GM10266 (cell line): ENCODE measurements around the gene ZAP70.

Source experiments
- DNase-seq: peaks from one replicate; pipeline ENCODE4 v3.0.0; 2012; ENCODE audit errors: extremely low spot score
- TF ChIP-seq, protein P1 (sequence below): IDR thresholded peaks from 2 replicates; pipeline ENCODE4 v1.5.1; 2012; ENCODE audit warnings: mild to moderate bottlenecking, low read depth; ENCODE audit not compliant: control insufficient read depth, insufficient read depth; ENCODE audit errors: missing control alignments

The ZAP70 gene

DNA sequence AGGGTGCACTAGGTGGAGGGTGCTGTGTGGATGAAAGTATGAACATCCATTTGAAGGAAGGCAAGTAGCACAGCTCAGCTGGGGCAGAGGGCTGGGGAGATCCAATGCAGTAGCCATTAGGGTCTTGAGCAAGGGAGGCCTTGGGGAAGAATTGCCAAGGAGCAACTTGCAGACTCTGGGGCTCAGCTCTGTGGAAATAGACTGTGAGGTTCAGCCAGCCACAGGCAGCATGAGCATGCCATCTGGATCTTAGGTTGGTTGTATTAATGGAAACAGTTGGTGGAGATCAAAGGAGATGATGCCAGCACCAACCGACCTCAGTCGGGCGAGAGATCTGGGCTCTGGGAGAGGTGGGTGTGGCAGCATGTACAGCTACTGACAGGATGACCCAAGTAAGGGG lies 5.6 kb downstream of the ZAP70 start:
- no peak for DNase-seq
- TF ChIP-seq, protein P1, sequence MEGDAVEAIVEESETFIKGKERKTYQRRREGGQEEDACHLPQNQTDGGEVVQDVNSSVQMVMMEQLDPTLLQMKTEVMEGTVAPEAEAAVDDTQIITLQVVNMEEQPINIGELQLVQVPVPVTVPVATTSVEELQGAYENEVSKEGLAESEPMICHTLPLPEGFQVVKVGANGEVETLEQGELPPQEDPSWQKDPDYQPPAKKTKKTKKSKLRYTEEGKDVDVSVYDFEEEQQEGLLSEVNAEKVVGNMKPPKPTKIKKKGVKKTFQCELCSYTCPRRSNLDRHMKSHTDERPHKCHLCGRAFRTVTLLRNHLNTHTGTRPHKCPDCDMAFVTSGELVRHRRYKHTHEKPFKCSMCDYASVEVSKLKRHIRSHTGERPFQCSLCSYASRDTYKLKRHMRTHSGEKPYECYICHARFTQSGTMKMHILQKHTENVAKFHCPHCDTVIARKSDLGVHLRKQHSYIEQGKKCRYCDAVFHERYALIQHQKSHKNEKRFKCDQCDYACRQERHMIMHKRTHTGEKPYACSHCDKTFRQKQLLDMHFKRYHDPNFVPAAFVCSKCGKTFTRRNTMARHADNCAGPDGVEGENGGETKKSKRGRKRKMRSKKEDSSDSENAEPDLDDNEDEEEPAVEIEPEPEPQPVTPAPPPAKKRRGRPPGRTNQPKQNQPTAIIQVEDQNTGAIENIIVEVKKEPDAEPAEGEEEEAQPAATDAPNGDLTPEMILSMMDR: no peak

DNA sequence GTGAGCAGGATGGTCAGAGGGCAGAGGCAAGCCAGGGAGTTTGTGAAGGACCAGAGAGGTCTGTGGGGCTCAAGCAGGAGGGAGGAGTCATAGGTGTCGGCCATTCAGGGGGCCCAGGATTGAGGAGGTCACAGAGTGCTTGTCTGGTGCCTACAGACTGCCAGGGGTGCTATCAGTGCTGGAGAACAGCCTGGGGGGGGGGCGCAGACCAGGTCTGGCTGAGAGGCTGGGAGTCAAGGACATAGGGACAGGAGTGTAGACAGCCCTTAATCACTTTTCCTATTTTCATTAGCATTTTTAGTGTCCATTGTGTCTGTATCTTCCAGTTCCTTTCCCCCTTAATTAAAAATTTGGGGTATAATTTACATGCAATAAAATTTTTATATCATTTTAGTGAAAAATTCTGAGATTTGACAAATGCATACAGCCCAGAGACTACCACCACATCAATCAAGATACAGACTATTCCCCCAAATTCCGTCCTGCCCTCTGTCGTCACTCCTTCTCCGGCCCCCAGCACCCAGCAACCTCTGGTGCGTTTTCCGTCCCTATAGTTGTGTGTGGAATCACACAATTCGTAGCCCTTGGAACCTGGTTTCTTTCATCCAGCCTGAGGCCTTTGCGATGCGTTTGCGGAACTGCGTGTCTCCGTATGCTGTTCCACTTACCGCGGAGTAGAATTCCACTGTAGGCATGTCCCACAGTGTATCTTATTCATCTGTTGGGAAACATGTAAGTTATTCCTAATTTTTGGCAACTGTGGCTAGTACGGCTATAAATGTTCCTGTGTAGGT lies 6.2 kb downstream of the ZAP70 start:
- TF ChIP-seq, protein P1: no peak
- DNase-seq: no peak

DNA sequence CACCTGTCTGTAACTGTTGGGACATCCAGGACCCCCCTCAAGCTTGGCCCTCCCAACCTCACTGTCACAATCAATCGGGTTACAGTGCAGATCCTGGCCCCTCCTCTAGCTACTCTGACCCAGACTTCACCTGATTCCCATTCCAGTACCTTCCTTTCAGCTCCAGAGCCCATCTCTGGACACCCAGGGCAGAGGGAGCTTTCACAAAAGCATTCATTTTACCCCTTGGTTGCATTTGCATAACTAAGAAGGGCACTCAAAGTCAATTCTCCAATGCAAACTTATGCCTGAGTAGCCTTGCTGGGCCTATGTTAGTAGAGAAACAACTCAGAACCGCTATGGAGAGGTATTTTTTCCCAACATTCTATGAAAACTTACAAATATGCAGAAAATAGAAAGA lies 7.4 kb downstream of the ZAP70 start:
- TF ChIP-seq, protein P1: no peak
- no peak for DNase-seq

DNA sequence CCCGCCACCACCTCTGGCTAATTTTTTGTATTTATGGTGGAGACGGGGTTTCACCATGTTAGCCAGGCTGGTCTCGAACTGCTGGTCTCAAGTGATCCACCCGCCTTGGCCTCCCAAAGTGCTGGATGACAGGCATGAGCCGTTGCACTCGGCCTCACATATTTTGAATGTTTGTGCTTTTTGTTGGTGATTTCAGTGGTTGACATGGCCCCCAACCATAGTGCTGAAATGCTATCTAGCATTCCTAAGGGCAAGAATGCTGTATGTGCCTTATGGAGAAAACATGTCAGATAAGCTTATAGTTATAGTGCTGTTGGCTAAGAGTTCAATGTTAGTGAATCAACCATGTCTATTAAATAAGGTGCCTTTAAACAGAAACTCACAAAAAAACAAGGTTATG lies 8.9 kb downstream of the ZAP70 start:
- TF ChIP-seq, protein P1: no peak
- no peak for DNase-seq

DNA sequence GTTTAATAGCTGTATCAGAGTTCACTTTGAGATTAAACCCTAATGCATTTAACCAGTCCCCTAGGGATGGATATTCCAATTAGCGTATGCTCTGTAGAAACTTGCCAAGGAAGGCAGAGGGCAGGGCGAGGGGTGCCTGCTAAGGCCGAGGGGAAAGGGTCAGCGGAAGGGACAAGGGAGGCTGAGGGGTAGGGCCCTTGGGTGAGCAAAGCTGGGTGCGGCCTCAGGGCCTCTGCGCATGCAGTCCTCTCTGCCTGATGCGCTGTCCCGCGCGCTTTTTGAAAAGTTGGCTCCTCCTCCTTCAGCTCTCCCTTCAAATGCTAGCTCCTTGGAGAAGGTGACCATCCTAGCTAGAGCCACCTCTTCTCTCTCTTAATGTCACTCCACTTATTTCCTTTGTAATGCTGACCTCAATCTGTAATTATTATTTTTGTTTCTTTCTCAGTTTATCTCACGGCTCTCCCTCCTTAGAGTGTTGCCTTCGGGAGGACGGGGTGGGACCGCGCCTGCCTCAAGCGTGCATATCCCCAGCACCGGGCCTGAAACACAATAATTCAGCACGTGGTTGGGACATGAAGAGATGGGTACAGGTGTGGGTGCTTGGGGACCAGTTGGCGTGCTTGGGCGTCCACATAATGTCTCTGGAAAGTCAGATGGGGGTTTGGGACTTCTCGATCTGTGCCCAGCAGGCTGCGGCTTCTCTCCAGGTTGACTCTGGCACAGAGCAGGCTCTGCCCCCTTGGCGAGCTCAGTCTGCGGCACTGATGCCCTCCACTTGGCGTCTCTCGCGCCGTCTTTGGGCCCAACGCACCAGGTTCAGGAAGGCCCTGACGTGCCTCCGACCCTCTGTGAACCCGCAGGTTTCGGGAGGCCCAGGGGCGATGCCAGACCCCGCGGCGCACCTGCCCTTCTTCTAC lies 10.0 kb downstream of the ZAP70 start:
- no peak for DNase-seq
- TF ChIP-seq, protein P1: no peak

DNA sequence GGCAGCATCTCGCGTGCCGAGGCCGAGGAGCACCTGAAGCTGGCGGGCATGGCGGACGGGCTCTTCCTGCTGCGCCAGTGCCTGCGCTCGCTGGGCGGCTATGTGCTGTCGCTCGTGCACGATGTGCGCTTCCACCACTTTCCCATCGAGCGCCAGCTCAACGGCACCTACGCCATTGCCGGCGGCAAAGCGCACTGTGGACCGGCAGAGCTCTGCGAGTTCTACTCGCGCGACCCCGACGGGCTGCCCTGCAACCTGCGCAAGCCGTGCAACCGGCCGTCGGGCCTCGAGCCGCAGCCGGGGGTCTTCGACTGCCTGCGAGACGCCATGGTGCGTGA lies 10.7 kb downstream of the ZAP70 start:
- no peak for DNase-seq
- TF ChIP-seq, protein P1: no peak

DNA sequence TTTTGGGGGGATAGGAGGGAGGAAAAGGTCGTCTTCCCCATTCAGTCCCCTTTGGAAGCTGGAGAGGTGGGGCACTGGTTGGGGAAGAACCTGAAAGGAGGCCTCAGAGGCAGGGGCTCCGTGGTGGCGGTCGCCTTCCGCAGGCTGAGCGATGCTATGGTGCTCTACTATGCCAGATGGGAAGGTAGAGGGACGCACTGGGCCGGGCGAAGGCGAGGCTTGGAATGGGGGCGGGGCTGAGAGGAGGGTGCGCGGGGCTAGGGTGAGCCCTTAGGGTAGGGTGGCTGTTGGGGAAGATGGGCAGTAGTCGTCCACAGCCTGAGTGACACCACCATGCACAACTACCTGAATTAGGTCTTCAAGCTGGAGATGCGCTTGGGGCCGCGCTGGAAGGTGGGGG lies 11.1 kb downstream of the ZAP70 start:
- TF ChIP-seq, protein P1: no peak
- no peak for DNase-seq
